ENCODE data around the gene PRDM9.
"Not testable (repeated sequence)": the region's sequence is repeated elsewhere in the genome, so short reads cannot be mapped to it uniquely, and the experiment has no call there.

DNA sequence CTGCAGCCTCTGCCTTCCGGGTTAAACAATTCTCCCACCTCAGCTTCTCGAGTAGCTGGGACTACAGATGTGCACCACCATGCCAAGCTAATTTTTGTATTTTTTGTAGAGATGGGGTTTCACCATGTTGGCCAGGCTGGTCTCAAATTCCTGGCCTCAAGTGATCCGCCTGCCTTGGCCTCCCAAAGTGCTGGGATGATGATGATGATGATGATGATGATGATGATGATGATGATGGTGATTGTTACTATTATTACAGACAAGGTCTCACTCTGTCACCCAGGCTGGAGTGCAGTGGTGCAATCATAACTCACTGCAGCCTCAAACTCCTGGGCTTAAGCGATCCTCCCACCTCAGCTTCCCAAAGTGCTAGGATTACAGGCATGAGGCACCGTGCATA lies 3.0 kb downstream of the PRDM9 start:
- TF ChIP-seq POLR2A (IDR thresholded peaks at IDR 0.05; ENCODE audit: low read length); GATA1 (IDR thresholded peaks at IDR 0.05; ENCODE audit: low read depth, low read length): not testable (repeated sequence)
